ENCODE measurements around the gene PTPRE.

PTPRE gene

GRCh38 chr10:127906548-127907377 lies at the start of gene PTPRE:
Gene PTPRE (plus strand): TSS chr10:127907103. CDS start chr10:128040882, 133,779 bp downstream.
- in situ Hi-C loops (cut with HindIII; ENCODE audit: low sequenced_read_pairs), result no loop called here

- in situ Hi-C loops (cut with HindIII; ENCODE audit: low sequenced_read_pairs), result no loop called here
Observed at GRCh38 chr10:127860592-127860991, 46.3 kb upstream of the PTPRE start.

DNA sequence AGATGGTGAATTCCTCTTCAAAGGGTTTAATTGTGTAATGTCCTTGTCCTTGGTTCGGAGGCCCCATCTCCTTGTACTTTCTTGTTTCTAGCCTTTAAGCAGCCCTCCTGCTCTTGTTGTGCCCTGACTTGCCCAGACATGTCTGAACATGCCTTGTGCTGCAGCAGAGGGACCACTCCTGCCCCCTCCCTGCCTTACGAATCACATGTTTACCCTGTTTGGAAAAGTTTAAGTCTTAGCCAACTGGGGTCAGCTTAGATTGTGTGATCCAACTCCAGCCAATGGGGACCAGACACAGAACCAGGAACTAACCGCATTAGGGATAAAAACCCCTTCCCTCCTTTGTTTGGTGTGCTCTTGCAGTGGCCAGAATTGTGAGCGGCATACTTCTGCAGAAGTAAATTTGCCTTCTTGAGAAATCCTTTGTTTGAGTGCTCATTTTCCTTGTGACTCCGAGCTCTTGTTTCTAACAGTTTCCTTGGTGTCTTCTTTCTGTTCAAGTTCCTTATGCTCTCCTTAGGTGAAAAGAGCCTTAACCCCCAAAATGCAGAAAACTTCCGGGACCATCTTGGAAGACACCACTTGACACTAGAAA lies 43.6 kb upstream of the PTPRE start:
- in situ Hi-C loops (cut with HindIII; ENCODE audit: low sequenced_read_pairs), result no loop called here

DNA sequence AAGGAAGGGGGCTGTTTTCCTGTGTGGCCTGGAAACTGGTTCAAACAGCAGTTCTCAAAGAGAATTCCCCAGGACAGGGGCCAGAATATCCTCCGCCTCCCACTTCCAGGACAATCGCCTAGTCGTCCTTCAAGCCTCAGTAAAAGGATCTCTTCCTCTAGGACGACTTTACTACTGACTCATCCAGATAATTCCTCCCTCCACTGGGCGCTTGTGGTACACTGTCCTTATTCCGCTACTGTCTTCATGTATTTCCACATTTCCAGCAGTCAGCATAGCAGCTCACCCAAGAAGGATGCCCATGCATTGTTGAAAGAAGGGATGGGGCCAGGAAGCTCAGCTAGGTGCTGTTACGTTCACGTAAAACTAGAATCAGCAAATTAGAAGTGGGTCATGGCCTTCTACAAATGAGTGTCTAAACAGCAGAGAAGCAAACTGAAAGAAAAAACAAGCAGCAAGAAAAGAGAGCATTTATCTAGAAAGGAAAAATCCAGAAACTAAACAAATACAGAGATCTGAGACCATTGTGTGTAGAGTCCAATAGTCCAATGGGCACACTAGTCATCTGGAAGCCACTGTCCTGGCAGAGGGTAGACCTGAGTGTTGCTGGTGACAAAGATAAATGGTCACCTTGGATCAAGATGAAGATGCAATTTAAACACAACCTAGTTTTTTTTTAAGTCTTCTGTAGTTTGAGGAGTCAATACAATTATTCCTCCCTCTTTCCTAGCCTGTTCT lies 40.5 kb upstream of the PTPRE start:
- in situ Hi-C loops (cut with HindIII; ENCODE audit: low sequenced_read_pairs), result no loop called here

DNA sequence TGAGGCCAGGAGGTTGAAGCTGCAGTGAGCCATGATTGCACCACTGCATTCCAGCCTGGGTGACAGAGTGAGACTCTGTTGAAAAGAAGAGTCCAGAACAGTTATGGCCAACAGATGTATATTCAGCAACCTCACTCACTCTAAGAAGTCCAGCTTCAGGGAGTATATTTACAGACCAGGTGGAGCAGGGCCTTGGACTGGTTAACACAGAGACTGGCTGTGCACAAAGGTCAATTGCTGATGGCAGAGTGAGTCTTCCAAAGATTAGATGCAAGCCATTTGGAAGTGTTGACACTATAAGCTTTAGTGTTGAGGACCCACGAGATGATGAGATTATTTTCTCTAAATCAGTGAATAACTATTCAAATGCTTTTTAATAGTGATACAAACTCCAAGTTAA lies 39.1 kb upstream of the PTPRE start:
- in situ Hi-C loops (cut with HindIII; ENCODE audit: low sequenced_read_pairs), result no loop called here

- in situ Hi-C loops (cut with HindIII; ENCODE audit: low sequenced_read_pairs), result no loop called here
Observed at GRCh38 chr10:127869329-127869728, 37.6 kb upstream of the PTPRE start.

DNA sequence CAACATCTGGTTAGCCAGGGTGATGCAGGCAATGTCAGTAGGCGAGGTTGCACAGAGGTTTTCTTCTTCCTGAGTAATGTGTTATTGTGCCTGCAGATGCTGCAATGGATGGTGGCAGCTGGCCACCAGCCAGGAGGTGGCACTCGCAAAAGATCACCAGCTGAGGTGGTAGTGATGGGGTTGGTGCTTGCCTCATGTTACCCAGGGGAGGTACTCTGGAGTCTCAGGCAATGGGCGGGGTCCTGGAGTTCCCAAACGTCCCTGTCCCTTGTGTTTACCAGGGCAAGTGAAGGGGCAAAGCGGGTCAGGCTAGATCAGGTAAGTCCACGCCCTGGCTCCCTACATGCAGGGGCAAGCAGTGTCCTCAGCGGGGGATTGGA lies 35.3 kb upstream of the PTPRE start:
- in situ Hi-C loops (cut with HindIII; ENCODE audit: low sequenced_read_pairs), result no loop called here

DNA sequence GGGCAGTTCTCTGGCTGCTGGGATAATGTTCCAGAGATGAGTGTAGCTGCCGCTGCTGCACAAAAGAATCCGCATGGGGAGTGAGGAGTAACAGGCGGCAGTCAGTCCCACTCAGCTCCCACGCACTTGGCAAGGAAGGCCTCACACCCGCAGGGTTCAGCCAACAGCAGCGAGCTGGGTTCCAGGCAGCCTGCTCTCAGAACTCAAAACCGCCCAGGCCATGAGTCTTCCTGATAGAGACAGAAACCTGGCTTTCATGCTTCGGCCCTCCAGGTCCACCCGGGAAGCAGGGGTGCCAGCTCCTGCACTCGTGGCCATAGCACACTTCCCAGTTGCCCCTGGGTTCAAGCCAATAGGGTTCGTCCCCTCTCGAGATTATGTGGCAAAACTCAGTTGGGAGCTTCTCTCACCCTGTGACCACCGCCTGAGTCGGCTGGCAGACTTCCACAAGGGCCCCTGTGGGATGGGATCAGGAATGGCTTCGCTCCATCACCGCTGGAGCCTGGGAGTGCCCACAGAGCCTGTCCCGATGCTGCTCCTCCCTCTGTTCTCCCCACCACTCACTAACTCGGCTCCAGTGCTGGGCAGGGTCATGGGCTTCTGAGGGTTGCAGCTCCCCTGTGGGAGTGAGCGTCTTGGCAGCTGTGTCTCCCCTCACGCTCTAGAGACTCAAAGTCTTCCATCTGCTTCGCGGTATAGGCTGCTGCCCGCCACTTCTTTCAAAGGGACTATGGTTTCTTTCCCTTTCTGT lies 34.7 kb upstream of the PTPRE start:
- in situ Hi-C loops (cut with HindIII; ENCODE audit: low sequenced_read_pairs), result no loop called here

- in situ Hi-C loops (cut with HindIII; ENCODE audit: low sequenced_read_pairs), result no loop called here
Observed at GRCh38 chr10:127872871-127873600, 33.9 kb upstream of the PTPRE start.

GRCh38 chr10:127873901-127874470 lies 32.9 kb upstream of the PTPRE start:
- in situ Hi-C loops (cut with HindIII; ENCODE audit: low sequenced_read_pairs), result no loop called here

GRCh38 chr10:127874671-127875448 lies 32.0 kb upstream of the PTPRE start:
- in situ Hi-C loops (cut with HindIII; ENCODE audit: low sequenced_read_pairs), result loop anchor here (5.0 kb wide), 1 partner anchor 37 kb away; no protein-coding TSS in a partner anchor

GRCh38 chr10:127875449-127875765 lies 31.5 kb upstream of the PTPRE start:
- in situ Hi-C loops (cut with HindIII; ENCODE audit: low sequenced_read_pairs), result loop anchor here (5.0 kb wide), 1 partner anchor 37 kb away; no protein-coding TSS in a partner anchor

- in situ Hi-C loops (cut with HindIII; ENCODE audit: low sequenced_read_pairs), result loop anchor here (5.0 kb wide), 1 partner anchor 36 kb away; no protein-coding TSS in a partner anchor
Observed at GRCh38 chr10:127875916-127876315, 31.0 kb upstream of the PTPRE start.

- in situ Hi-C loops (cut with HindIII; ENCODE audit: low sequenced_read_pairs), result loop anchor here (5.0 kb wide), 1 partner anchor 35 kb away; no protein-coding TSS in a partner anchor
Observed at GRCh38 chr10:127877116-127877515, 29.8 kb upstream of the PTPRE start.

- in situ Hi-C loops (cut with HindIII; ENCODE audit: low sequenced_read_pairs), result loop anchor here (5.0 kb wide), 1 partner anchor 35 kb away; no protein-coding TSS in a partner anchor
Observed at GRCh38 chr10:127877699-127878098, 29.2 kb upstream of the PTPRE start.

- in situ Hi-C loops (cut with HindIII; ENCODE audit: low sequenced_read_pairs), result loop anchor here (5.0 kb wide), 1 partner anchor 34 kb away; no protein-coding TSS in a partner anchor
Observed at GRCh38 chr10:127878475-127879055, 28.3 kb upstream of the PTPRE start.

DNA sequence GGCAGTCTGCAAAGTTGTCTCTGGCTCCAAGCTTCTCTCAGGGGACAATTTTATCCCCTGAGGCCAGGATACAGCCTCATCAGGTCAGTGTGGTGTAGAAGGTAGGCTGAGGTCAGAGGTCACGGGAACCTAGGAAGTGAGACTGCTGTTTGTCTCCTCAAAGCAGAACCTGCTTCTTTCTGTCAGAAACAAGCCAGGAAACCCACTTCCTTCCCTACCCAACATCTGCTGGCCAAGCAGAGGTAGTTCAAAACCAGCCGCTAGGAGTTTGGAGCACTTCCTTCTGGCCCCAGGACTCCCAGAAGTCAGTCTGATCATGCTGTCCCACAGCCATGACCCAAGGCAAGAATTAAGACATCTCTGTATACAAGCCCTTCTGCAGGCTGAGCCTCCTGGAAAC lies 26.3 kb upstream of the PTPRE start:
- in situ Hi-C loops (cut with HindIII; ENCODE audit: low sequenced_read_pairs), result no loop called here

DNA sequence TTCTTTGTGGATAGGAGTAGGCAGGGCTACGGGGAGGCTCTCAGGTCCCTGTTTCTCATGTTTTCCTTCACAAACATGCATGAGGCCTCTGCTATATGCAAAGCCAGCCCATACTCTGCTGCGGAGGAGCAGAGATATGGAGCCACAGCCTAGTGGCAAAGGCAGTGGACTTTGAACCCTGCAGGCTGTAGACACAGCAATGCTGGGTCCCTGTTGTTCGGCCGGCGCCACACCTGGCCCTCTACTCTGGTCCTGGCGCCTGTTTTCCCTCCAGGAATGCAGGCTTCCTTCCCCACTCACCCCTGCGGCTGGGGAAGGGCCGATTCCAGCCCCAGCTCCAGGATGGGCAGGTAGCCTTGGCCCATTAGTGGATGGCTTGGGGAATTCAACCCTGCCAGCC lies 25.6 kb upstream of the PTPRE start:
- in situ Hi-C loops (cut with HindIII; ENCODE audit: low sequenced_read_pairs), result no loop called here

DNA sequence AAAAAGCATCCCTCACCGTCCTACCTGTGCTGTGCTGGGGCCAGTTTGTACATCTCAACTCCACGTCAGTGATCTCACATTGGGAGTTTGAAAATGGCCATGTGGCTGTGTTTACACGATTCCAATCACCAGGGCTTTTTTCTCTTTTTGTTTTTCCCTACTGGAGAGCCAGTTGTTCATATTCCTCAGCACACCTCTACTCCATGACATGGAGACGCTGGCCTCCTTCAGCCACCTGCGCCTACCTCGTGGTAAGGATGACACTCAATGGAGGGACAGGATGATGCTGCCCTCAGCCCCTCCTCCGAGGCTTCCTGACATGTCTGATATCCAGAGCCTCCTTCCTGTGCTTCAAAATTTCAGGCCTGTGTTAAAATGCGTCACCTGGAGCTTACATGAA lies 24.5 kb upstream of the PTPRE start:
- in situ Hi-C loops (cut with HindIII; ENCODE audit: low sequenced_read_pairs), result no loop called here
